H7 (cell line): ENCODE data around the gene MXRA7. TPM values are rescaled to one million over a fixed set of nuclear protein-coding genes. Genes with fewer than 3 reads are reported as not detected.
"Not testable (repeated sequence)": the region's sequence is repeated elsewhere in the genome, so short reads cannot be mapped to it uniquely, and the experiment has no call there.

Source experiments
- DNase-seq: peaks from one replicate; pipeline ENCODE4 v3.0.0; 2012
- H3K27me3 ChIP-seq: 2 replicates; pipeline ENCODE4 v1.6.0; 2011; ENCODE audit warnings: mild to moderate bottlenecking, low read length; ENCODE audit not compliant: control insufficient read depth, insufficient read depth
- H3K36me3 ChIP-seq: replicated peaks from 2 replicates; pipeline ENCODE4 v1.5.1; 2011; ENCODE audit warnings: low read length; ENCODE audit not compliant: control insufficient read depth, insufficient read depth
- H3K4me3 ChIP-seq: 2 replicates; pipeline ENCODE4 v1.5.1; 2011; ENCODE audit warnings: low read depth, mild to moderate bottlenecking, control low read depth, low read length, moderate library complexity; ENCODE audit not compliant: insufficient read depth
- total RNA-seq: library from RNA; depleted of rRNA; stranded (reverse); fragments of >200 nt; shearing (Covaris generic); gene quantifications from 2 replicates; pipeline ENCODE4 v1.2.3, GENCODE V29; 2014; rRNA removed

MXRA7 gene
- total RNA-seq: 38.2 and 59.3 TPM in 2 replicates

DNA sequence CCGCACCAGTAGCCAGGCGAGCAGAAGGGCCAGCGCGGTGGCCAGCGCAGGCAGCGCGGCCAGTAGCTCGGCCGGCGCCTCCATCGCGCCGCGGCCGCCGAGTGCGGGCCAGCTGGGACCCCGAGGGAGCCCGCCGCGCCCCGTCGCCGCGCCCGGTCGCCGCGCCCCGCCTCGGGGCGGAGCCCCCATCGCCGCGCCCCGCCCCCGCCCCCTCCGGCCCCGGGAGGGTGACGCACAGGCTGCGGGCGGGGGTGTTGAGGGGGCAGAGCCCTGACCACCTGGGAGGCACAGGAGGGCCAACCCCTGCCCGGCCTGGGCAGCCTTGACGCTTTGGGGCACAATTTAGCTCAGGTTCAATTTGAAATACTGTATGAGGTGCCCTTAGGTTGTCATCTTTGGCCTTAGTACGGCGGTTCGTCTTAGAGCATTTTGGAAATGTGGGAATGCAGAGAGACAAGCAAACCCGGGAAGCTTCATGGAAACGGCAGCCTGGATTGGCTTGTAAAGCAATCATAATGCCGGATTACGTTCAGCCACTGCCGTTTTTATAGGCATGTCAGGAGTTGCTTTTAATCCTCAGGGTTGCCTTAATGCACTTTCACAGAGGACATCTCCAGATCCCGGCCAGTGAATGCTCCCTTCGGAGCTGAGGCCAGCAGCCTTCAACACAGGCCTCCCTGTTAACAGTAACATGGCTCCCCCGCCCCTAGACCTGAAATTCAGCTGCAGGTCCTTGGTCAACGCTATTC lies at the start of gene MXRA7:
MXRA7 (minus strand) TSS at position 103 of the 749 bp plus-strand sequence; CDS start at position 84, 19 bp downstream.
- Histone ChIP-seq H3K4me3 (peak within 1 kb of the TSS; percentile 53), H3K36me3 (peaks cover under 1% of the 10 kb centered on the region; the same call in 1 of the 2 replicates), H3K27me3 (peaks cover 18% of the 10 kb centered on the region)
- DNase-seq: peak; percentile 97

- no peak for DNase-seq
- Histone ChIP-seq H3K4me3 (no peak overlapping the region), H3K36me3 (peaks cover 2% of the 10 kb centered on the region; the same call in 1 of the 2 replicates), H3K27me3 (no peaks in the 10 kb centered on the region)
These were observed 47.8 kb upstream of the MXRA7 start for GRCh38 chr17:76758570-76758969.

DNA sequence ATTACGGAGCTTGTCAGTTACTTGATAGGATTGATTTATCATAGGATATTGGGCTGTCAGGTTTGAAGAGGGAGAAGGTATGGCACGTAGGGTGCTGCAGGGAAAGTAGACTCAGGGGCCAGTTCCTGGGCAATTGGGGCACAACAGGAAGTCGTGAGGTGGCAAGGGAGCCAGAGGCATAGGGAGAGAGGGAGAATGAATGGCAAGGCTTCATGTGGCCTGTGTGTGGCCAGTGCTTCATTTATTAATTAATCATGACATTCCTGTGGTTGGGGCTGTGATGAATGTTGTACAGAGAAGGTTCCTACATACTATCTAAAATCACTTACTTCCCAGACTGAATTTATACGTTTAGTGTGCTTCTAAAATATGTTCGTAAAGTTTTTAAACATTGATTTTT lies 46.5 kb upstream of the MXRA7 start:
- no peak for DNase-seq
- H3K4me3 ChIP-seq: no peak overlapping the region

GRCh38 chr17:76755285-76755684 lies 44.5 kb upstream of the MXRA7 start:
- DNase-seq: no peak
- no peak overlapping the region for H3K4me3 ChIP-seq
- H3K36me3 ChIP-seq: peaks cover 2% of the 10 kb centered on the region; the same call in 1 of the 2 replicates
- H3K27me3 ChIP-seq: no peaks in the 10 kb centered on the region

More for the DNA sequence above, 46.5 kb upstream of the MXRA7 start:
- Histone ChIP-seq H3K27me3 (no peaks in the 10 kb centered on the region), H3K36me3 (peaks cover 2% of the 10 kb centered on the region; the same call in 1 of the 2 replicates)

DNA sequence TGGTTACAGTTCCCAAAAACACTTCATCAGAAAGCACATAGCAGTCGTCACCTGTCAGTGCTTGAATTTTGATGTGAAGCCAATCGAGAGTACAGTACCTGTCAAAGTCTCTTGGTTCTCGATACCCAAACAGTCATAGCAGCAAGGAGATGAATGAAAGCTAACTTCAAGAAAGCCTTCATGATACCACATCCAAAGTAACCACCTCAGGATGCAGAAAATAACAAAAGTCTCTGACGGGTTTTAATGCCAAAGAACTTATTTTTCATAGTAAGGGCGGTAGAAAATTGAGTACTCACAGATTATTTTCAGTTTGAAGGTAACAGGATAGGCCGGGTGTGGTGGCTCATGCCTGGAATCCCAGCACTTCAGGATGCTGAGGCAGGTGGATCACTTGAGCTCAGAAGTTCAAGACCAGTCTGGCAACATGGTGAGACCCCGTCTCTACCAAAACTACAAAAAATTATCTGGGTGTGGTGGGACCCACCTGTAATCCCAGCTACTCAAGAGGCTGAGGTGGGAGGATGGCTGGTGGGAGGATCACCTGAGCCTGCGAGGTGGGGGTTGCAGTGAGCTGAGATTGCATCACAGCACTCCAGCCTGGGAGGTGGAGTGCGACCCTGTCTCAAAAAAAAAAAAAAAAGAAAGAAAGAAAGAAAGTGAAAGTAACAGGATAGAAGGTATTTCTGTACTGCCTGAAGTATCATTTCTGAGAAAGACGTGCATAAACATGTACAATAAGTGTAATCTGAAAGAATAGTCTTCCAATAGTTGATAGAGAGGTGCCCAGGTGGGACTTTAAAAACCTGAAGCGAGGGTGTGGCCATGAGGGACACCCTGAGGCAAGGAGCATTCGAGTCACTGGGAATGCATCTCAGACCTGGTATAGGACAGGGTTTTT lies 42.5 kb upstream of the MXRA7 start:
- H3K27me3 ChIP-seq: no peaks in the 10 kb centered on the region
- peaks cover 2% of the 10 kb centered on the region; the same call in 1 of the 2 replicates for H3K36me3 ChIP-seq
- DNase-seq: no peak
- no peak overlapping the region for H3K4me3 ChIP-seq

GRCh38 chr17:76752006-76752405 lies 41.2 kb upstream of the MXRA7 start:
- Histone ChIP-seq H3K36me3 (peaks cover 2% of the 10 kb centered on the region; the same call in 1 of the 2 replicates), H3K4me3 (no peak overlapping the region), H3K27me3 (no peaks in the 10 kb centered on the region)
- DNase-seq: no peak

- no peak for DNase-seq
- H3K36me3 ChIP-seq: no peaks in the 10 kb centered on the region; the same call in 1 of the 2 replicates
- no peak overlapping the region for H3K4me3 ChIP-seq
- no peaks in the 10 kb centered on the region for H3K27me3 ChIP-seq
These were observed 40.7 kb upstream of the MXRA7 start for GRCh38 chr17:76751416-76751993.

DNA sequence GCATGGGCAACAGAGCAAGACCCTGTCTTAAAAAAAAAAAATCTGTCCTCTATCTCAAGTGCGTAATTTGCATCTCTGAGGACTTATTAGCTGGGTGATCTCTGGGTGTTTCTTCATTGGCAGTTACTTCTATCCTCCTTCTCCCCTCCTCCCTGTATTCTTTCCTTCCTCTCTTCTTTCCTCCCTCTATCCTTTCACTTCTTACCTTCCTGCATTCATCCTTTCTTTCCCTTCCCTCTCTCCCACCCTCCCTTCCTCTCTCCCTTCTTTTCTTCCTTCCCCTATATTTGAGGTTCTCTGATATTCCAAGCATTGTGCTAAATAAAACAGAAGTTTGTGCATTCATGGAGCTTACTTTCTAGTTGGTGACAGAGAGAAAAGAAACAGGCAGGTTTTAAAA lies 37.9 kb upstream of the MXRA7 start:
- DNase-seq: no peak
- Histone ChIP-seq H3K4me3 (no peak overlapping the region), H3K27me3 (no peaks in the 10 kb centered on the region), H3K36me3 (peaks cover 8% of the 10 kb centered on the region)

DNA sequence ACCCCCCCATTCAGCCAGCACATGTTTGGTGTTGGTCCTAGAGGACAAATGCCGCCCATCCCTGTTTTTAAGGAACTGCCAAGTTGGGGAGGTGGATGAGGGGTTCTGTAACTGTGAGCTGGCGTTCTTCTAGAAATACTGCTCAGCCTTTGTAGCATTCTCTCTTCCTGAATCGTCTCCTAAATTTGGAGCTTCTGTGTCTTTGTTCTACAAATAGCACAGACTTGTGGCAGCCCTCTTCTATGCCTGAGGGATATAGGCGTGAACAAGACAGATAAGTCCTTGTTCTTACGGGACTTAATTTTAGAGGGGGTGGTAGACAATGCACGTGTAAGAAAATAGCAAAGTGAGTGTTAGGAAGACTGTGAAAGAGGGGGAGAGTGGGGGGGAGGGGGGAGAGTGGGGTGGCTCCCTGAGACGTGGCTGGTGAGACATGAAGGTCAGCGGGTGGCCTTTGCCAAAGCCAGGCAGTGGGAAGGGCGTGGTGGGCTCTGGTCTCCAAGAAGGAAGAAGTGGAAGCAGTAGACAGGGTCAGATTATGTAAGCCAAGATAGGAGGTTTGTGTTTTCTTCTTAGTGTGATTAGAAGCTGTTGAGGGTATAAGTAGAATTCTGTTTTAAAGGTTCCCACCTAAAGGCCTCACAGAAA lies 37.1 kb upstream of the MXRA7 start:
- no peak for DNase-seq
- peaks cover 8% of the 10 kb centered on the region for H3K36me3 ChIP-seq
- no peak overlapping the region for H3K4me3 ChIP-seq
- H3K27me3 ChIP-seq: no peaks in the 10 kb centered on the region

DNA sequence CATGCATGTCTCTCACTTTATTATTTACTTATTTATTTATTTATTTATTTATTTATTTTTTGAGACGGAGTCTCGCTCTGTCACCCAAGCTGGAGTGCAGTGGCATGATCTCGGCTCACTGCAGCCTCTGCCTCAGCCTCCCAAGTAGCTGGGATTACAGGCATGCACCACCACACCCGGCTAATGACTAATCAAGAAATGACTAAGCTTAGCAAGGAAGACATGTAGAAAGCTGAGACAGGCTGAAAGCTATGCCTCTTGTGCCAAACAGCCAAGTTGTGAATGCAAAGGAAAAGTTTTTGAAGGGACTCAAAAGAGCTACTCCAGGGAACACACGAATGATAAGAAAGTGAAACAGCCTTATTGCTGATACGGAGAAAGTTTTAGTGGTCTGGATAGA lies 35.0 kb upstream of the MXRA7 start:
- not testable (repeated sequence) for DNase-seq, H3K36me3 ChIP-seq, H3K4me3 ChIP-seq, H3K27me3 ChIP-seq

GRCh38 chr17:76744747-76745146 lies 34.0 kb upstream of the MXRA7 start:
- Histone ChIP-seq H3K27me3 (no peaks in the 10 kb centered on the region), H3K36me3 (peaks cover 8% of the 10 kb centered on the region), H3K4me3 (no peak overlapping the region)
- no peak for DNase-seq

DNA sequence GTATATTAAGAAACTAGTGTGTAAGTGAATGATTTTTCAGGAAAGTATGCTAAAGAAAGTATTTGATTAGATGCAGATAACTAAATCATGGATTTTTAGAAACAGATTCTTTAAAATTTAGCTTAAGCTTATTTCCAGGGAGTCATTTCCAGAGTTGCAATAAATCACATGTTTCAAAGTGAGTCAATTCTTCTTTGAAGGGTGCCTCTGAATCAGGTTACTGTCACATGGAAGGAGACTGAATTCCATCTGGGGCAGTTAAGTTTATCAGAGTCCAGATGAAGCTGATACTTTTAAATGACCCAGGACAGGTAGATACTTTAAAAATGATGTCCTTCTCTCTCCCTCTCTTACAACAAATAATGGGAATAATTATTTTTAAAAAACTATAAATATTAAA lies 32.2 kb upstream of the MXRA7 start:
- no peak for DNase-seq
- H3K4me3 ChIP-seq: no peak overlapping the region
- H3K27me3 ChIP-seq: no peaks in the 10 kb centered on the region
- peaks cover 8% of the 10 kb centered on the region for H3K36me3 ChIP-seq

DNA sequence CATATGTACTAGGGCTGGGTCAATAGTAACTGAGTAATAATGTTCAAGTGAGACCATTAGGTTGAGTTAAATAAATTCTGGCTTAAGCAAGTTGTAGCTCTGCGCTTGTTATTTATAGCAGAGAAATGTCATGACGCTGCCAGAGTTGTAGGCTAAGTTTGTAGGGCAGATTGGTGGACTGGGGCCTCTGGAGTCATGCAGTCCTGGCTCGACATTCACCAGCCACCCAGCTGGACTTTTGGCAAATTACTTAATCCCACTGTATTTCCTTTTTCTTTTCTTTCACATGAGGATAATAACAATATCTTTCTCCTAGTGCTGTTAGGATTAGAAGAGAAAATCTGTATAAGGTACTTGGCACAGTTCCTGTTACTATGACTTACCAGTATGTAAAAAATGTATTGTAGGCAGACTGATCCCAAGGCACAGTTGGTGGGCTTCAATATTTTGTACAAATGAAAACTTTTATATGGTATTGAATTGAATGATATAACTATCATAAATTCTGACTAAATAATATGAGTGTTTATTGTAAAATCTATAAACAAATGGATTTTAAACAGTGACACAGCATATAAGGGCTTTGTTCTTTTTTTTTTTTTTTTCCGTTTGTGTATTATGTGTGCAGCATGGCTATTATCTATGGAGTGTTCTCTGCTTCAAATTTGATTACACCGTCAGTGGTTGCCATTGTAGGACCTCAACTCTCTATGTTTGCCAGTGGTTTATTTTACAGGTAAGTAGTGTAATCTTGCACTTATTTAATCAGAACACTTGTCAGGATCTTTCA lies 29.8 kb upstream of the MXRA7 start:
- H3K36me3 ChIP-seq: peaks cover 13% of the 10 kb centered on the region
- no peaks in the 10 kb centered on the region for H3K27me3 ChIP-seq
- H3K4me3 ChIP-seq: no peak overlapping the region
- DNase-seq: no peak
